ENCODE measurements around the gene TPO. TPM values are rescaled to one million over a fixed set of nuclear protein-coding genes. Genes with fewer than 3 reads are reported as not detected.

TPO gene
- total RNA-seq, 1 experiment from 2014 or later = not detected

GRCh38 chr2:1503471-1504310 is 90.4 kb downstream of the TPO start:
- Histone ChIP-seq H3K27me3 (ENCODE audit: insufficient read depth, low read depth) (peaks cover 63% of the 10 kb centered on the region), H3K4me3 (no peak overlapping the region), H3K9me3 (ENCODE audit: insufficient read depth, low read depth) (no peaks in the 10 kb centered on the region), H3F3A (ENCODE audit: insufficient read depth, low read depth) (no peaks in the 10 kb centered on the region), H3K9me2 (ENCODE audit: insufficient read depth) (no peaks in the 10 kb centered on the region), H3K79me2 (ENCODE audit: low read depth) (no peaks in the 10 kb centered on the region), H4K20me1 (ENCODE audit: insufficient read depth) (no peaks in the 10 kb centered on the region), H3K4me1 (replicated peaks; ENCODE audit: insufficient read depth) (no peaks in the 10 kb centered on the region), H3K27ac (no peak overlapping the region), H2AFZ (no peak overlapping the region), H3K4me2 (no peak overlapping the region), H3K36me3 (ENCODE audit: low read depth) (no peaks in the 10 kb centered on the region)
- DNase-seq = no peak
- intact Hi-C loops (cut with micrococcal nuclease; ENCODE audit: unreplicated experiment) = no loop called here
- CTCF ChIA-PET = no interaction called here
- TF ChIP-seq EZH2 (IDR thresholded peaks at IDR 0.05; ENCODE audit: low read depth) = no peak
- TF ChIP-seq, protein P1, sequence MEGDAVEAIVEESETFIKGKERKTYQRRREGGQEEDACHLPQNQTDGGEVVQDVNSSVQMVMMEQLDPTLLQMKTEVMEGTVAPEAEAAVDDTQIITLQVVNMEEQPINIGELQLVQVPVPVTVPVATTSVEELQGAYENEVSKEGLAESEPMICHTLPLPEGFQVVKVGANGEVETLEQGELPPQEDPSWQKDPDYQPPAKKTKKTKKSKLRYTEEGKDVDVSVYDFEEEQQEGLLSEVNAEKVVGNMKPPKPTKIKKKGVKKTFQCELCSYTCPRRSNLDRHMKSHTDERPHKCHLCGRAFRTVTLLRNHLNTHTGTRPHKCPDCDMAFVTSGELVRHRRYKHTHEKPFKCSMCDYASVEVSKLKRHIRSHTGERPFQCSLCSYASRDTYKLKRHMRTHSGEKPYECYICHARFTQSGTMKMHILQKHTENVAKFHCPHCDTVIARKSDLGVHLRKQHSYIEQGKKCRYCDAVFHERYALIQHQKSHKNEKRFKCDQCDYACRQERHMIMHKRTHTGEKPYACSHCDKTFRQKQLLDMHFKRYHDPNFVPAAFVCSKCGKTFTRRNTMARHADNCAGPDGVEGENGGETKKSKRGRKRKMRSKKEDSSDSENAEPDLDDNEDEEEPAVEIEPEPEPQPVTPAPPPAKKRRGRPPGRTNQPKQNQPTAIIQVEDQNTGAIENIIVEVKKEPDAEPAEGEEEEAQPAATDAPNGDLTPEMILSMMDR (conservative IDR thresholded peaks at IDR 0.05) = no peak
- BruUV-seq (replicated peaks) = no TSS peak
- POLR2A ChIA-PET (ENCODE audit: unreplicated experiment) = no interaction called here

DNA sequence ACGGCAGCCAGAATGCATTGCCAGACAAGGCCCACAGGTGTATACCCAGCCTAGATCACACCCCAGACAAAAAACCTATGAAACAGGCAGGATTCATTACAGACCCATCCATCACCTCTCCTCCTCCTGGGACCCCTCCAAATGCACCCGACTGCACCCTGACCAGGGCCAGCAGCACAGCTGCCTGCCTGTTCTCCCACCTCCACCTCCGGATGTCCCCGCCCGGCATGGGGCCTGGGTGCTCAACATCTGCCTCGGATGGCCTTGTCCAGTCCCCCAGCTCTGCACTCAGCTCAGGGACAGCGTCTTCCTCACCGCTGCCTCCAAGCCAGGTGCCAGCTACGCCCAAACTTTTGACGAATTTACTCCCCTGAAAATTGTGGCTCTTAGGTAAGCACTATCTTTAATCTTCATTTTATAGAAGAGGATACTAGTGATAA is 91.1 kb downstream of the TPO start:
- no peak for DNase-seq
- no peaks in the 10 kb centered on the region for H3K36me3 ChIP-seq (ENCODE audit: low read depth)
- H2AFZ ChIP-seq = no peak overlapping the region
- H3K9me2 ChIP-seq (ENCODE audit: insufficient read depth) = no peaks in the 10 kb centered on the region
- H3K27ac ChIP-seq = no peak overlapping the region
- intact Hi-C loops (cut with micrococcal nuclease; ENCODE audit: unreplicated experiment) = no loop called here
- H3K79me2 ChIP-seq (ENCODE audit: low read depth) = no peaks in the 10 kb centered on the region
- H4K20me1 ChIP-seq (ENCODE audit: insufficient read depth) = no peaks in the 10 kb centered on the region
- H3K4me2 ChIP-seq = no peak overlapping the region
- no peaks in the 10 kb centered on the region for H3K9me3 ChIP-seq (ENCODE audit: insufficient read depth, low read depth)
- TF ChIP-seq, protein P1 (conservative IDR thresholded peaks at IDR 0.05) = no peak
- no peak for TF ChIP-seq EZH2 (IDR thresholded peaks at IDR 0.05; ENCODE audit: low read depth)
- H3K4me3 ChIP-seq = no peak overlapping the region
- peaks cover 60% of the 10 kb centered on the region for H3K27me3 ChIP-seq (ENCODE audit: insufficient read depth, low read depth)
- POLR2A ChIA-PET (ENCODE audit: unreplicated experiment) = no interaction called here
- BruUV-seq (replicated peaks) = no TSS peak
- H3K4me1 ChIP-seq (replicated peaks; ENCODE audit: insufficient read depth) = no peaks in the 10 kb centered on the region
- no peaks in the 10 kb centered on the region for H3F3A ChIP-seq (ENCODE audit: insufficient read depth, low read depth)
- CTCF ChIA-PET = no interaction called here

DNA sequence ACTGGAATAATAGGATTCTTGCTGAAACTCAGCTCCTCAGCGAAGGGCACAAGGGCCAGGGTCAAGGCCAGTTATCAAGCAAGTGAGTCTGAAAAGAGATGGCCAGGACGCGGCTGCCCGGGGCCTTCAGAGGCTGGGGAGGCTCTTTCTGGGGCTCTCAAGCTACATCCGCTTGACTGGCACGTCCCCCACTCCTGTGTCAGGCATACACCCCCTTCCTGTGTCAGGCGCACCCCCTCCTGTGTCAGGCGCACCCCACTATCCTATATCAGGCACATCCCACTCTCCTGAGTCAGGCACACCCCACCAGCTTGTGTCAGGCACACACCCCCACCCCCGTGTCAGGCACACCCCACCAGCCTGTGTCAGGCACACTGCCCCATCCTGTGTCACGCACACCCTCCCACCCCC is 91.8 kb downstream of the TPO start:
- Histone ChIP-seq H3K4me3 (no peak overlapping the region), H3F3A (ENCODE audit: insufficient read depth, low read depth) (no peaks in the 10 kb centered on the region), H3K9me3 (ENCODE audit: insufficient read depth, low read depth) (no peaks in the 10 kb centered on the region), H4K20me1 (ENCODE audit: insufficient read depth) (no peaks in the 10 kb centered on the region), H3K4me2 (no peak overlapping the region), H3K9me2 (ENCODE audit: insufficient read depth) (no peaks in the 10 kb centered on the region), H3K27me3 (ENCODE audit: insufficient read depth, low read depth) (peaks cover 60% of the 10 kb centered on the region), H3K36me3 (ENCODE audit: low read depth) (no peaks in the 10 kb centered on the region), H3K79me2 (ENCODE audit: low read depth) (no peaks in the 10 kb centered on the region), H3K4me1 (replicated peaks; ENCODE audit: insufficient read depth) (no peaks in the 10 kb centered on the region), H3K27ac (no peak overlapping the region), H2AFZ (no peak overlapping the region)
- intact Hi-C loops (cut with micrococcal nuclease; ENCODE audit: unreplicated experiment) = no loop called here
- DNase-seq = no peak
- ChIA-PET CTCF (no interaction called here), POLR2A (ENCODE audit: unreplicated experiment) (no interaction called here)
- BruUV-seq (replicated peaks) = no TSS peak
- TF ChIP-seq, protein P1 (conservative IDR thresholded peaks at IDR 0.05) = no peak
- TF ChIP-seq EZH2 (IDR thresholded peaks at IDR 0.05; ENCODE audit: low read depth) = no peak
